Activated B cell treated with CpG ODN at 0.5 μM for 24 hours (primary cell): ENCODE measurements around the gene TBC1D32. TPM values are rescaled to one million over a fixed set of nuclear protein-coding genes. Genes with fewer than 3 reads are reported as not detected.

Experiments used
- ATAC-seq: fragments of 200-7000 bp; cut with Tn5 transposase; one replicate; pipeline ENCODE4 v1.10.0; 2021; ENCODE audit warnings: low read depth, mild to moderate bottlenecking, moderate library complexity
- CTCF ChIA-PET: fragments of 350-600 bp; sonication (Branson Sonifier 250); formaldehyde crosslinking; loops from one replicate; lab custom pipeline; 2021; ENCODE audit warnings: antibody characterized with exemption; lab: Charles Lee
- POLR2A ChIA-PET: fragments of 350-600 bp; sonication (Branson Sonifier 250); formaldehyde crosslinking; loops from one replicate; lab custom pipeline; 2021; ENCODE audit warnings: antibody characterized with exemption; lab: Charles Lee
- DNase-seq: peaks from one replicate; pipeline ENCODE4 v3.0.0; 2022
- H3K27ac Mint-ChIP-seq: one replicate; pipeline ENCODE4 v1.8.0; 2020; ENCODE audit warnings: mixed read lengths
- H3K27me3 Mint-ChIP-seq: one replicate; pipeline ENCODE4 v1.8.0; 2021; ENCODE audit warnings: mixed read lengths
- H3K36me3 Mint-ChIP-seq: one replicate; pipeline ENCODE4 v1.8.0; 2021; ENCODE audit warnings: low read depth, mixed read lengths
- H3K4me1 Mint-ChIP-seq: one replicate; pipeline ENCODE4 v1.8.0; 2021; ENCODE audit warnings: mixed read lengths
- H3K4me3 Mint-ChIP-seq: one replicate; pipeline ENCODE4 v1.8.0; 2020; ENCODE audit warnings: mild to moderate bottlenecking, mixed read lengths
- H3K9me3 Mint-ChIP-seq: one replicate; pipeline ENCODE4 v1.8.0; 2020; ENCODE audit warnings: mixed read lengths
- intact Hi-C: fragments of 100-400 bp; cut with micrococcal nuclease; formaldehyde crosslinking; loops from one replicate; pipeline ENCODE4 v1.15.1; 2024
- total RNA-seq: library from RNA; stranded (reverse); gene quantifications from 2 replicates; pipeline ENCODE4 v1.2.3, GENCODE V29; 2022
- TF ChIP-seq, protein P1 (sequence below): fragments of 200-600 bp; IDR thresholded peaks from one replicate; pipeline ENCODE4 v1.8.0; 2022; ENCODE audit warnings: antibody characterized with exemption, mild to moderate bottlenecking

The TBC1D32 gene
- total RNA-seq, 1 donor from 2014 or later: 17.8 TPM

GRCh38 chr6:121297694-121298093, 36.6 kb downstream of the TBC1D32 start:
- Mint-ChIP-seq H3K9me3 (peaks cover 3% of the 10 kb centered on the region), H3K4me3 (no peak overlapping the region), H3K4me1 (no peaks in the 10 kb centered on the region), H3K27ac (no peak overlapping the region), H3K27me3 (no peaks in the 10 kb centered on the region), H3K36me3 (peaks cover 34% of the 10 kb centered on the region)
- TF ChIP-seq, protein P1, sequence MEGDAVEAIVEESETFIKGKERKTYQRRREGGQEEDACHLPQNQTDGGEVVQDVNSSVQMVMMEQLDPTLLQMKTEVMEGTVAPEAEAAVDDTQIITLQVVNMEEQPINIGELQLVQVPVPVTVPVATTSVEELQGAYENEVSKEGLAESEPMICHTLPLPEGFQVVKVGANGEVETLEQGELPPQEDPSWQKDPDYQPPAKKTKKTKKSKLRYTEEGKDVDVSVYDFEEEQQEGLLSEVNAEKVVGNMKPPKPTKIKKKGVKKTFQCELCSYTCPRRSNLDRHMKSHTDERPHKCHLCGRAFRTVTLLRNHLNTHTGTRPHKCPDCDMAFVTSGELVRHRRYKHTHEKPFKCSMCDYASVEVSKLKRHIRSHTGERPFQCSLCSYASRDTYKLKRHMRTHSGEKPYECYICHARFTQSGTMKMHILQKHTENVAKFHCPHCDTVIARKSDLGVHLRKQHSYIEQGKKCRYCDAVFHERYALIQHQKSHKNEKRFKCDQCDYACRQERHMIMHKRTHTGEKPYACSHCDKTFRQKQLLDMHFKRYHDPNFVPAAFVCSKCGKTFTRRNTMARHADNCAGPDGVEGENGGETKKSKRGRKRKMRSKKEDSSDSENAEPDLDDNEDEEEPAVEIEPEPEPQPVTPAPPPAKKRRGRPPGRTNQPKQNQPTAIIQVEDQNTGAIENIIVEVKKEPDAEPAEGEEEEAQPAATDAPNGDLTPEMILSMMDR: no peak
- CTCF ChIA-PET: no interaction called here
- intact Hi-C loops: no loop called here
- DNase-seq (no peak), ATAC-seq (no peak)
- POLR2A ChIA-PET: no interaction called here

DNA sequence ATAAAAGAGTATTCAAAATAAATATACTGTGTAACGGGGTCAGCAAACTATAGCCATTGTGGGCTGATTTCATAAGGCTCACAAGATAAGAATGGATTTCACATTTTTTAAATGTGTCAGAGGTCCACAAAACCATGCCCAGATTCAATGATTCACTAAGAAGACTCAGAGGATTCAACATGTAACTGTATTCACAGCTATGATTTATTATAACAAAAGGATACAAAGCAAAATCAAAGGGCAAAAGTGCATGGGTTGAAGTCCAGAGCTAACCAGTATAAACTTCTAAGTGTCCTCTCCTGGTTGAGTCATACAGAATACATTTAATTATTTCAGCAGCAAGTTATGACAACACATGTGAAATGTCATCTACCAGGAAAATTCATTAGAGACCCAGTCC, 49.2 kb downstream of the TBC1D32 start:
- intact Hi-C loops: no loop called here
- ChIA-PET CTCF (no interaction called here), POLR2A (no interaction called here)
- Mint-ChIP-seq H3K27me3 (no peaks in the 10 kb centered on the region), H3K36me3 (peaks cover 41% of the 10 kb centered on the region), H3K4me3 (no peak overlapping the region), H3K27ac (no peak overlapping the region), H3K9me3 (no peaks in the 10 kb centered on the region), H3K4me1 (peaks cover 5% of the 10 kb centered on the region)
- ATAC-seq: no peak
- DNase-seq: no peak
- TF ChIP-seq, protein P1: no peak

GRCh38 chr6:121274666-121275295, 59.5 kb downstream of the TBC1D32 start:
- DNase-seq (no peak), ATAC-seq (no peak)
- TF ChIP-seq, protein P1: no peak
- Mint-ChIP-seq H3K27ac (no peak overlapping the region), H3K36me3 (peaks cover 44% of the 10 kb centered on the region), H3K4me3 (no peak overlapping the region), H3K9me3 (peaks cover 2% of the 10 kb centered on the region), H3K27me3 (no peaks in the 10 kb centered on the region), H3K4me1 (peaks cover 17% of the 10 kb centered on the region)
- ChIA-PET CTCF (no interaction called here), POLR2A (no interaction called here)
- intact Hi-C loops: no loop called here

DNA sequence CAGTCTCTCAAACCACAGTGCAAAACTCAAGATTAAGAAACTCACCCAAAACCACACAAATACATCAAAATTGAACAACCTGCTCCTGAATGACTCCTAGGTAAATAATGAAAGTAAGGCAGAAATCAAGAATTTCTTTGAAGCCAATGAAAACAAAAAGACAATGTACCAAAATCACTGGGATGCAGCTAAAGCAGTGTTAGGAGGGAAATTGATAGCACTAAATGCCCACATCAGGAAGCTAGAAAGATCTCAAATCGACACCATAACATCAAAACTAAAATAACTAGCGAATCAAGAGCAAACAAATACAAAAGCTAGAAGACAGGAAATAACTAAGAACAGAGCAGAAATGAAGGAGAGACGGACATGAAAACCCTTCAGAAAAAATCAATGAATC, 70.5 kb downstream of the TBC1D32 start:
- no peak overlapping the region for H3K27ac Mint-ChIP-seq
- intact Hi-C loops: no loop called here
- CTCF ChIA-PET: no interaction called here
- DNase-seq (no peak), ATAC-seq (no peak)
- POLR2A ChIA-PET: no interaction called here
- H3K27me3 Mint-ChIP-seq: no peaks in the 10 kb centered on the region
- TF ChIP-seq, protein P1: no peak
- H3K9me3 Mint-ChIP-seq: peaks cover 22% of the 10 kb centered on the region
- peaks cover 8% of the 10 kb centered on the region for H3K4me1 Mint-ChIP-seq
- no peak overlapping the region for H3K4me3 Mint-ChIP-seq
- H3K36me3 Mint-ChIP-seq: peaks cover 63% of the 10 kb centered on the region

DNA sequence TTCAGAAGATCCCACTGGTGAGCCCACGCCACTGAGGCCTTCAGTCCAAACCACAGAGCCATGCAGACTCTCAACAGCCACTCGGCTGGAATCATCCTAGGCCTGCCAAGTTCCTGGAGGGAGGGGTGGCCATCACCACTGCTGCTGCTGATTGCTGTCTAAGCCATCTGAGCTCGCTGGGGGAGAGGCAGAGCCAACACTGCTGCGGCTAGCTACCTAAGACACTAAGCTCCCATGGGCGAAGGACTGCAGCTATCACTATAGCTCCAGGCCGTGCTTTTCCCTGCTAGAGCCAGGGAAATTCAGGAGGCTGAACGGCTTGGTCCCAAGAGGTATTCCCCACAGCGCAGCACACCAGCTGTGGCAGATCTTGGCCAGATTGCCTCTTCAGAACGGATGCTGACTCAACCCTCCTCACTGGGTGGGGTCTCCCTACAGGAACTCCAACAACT, 73.6 kb downstream of the TBC1D32 start:
- POLR2A ChIA-PET: no interaction called here
- ATAC-seq: no peak
- Mint-ChIP-seq H3K9me3 (peaks cover 19% of the 10 kb centered on the region), H3K4me3 (no peak overlapping the region), H3K36me3 (peaks cover 57% of the 10 kb centered on the region), H3K4me1 (peaks cover 8% of the 10 kb centered on the region), H3K27me3 (no peaks in the 10 kb centered on the region), H3K27ac (no peak overlapping the region)
- no peak for DNase-seq
- CTCF ChIA-PET: no interaction called here
- intact Hi-C loops: no loop called here
- TF ChIP-seq, protein P1: no peak
